WTC11 (cell line): ENCODE measurements around the gene RPTOR. TPM values are rescaled to one million over a fixed set of nuclear protein-coding genes. Genes with fewer than 3 reads are reported as not detected.

Experiments used
- ATAC-seq: fragments of 200-7000 bp; cut with Tn5 transposase; 2 replicates; pipeline ENCODE4 v1.10.0; 2021; ENCODE audit warnings: mild to moderate bottlenecking, moderate library complexity
- CTCF ChIA-PET: fragments of 300-600 bp; sonication (Branson Sonifier 250); formaldehyde crosslinking; loops from one replicate; lab custom pipeline; 2021; ENCODE audit warnings: antibody characterized with exemption; lab: Charles Lee
- POLR2A ChIA-PET: fragments of 350-600 bp; sonication (Branson Sonifier 250); formaldehyde crosslinking; loops from one replicate; lab custom pipeline; 2021; ENCODE audit warnings: antibody characterized with exemption; lab: Charles Lee
- DNase-seq: peaks from one replicate; pipeline ENCODE4 v3.0.0; 2021; ENCODE audit warnings: low spot score
- H3K27ac Mint-ChIP-seq: 2 replicates; pipeline ENCODE4 v1.8.0; 2021; ENCODE audit warnings: mixed read lengths
- H3K27me3 Mint-ChIP-seq: 2 replicates; pipeline ENCODE4 v1.8.0; 2021; ENCODE audit warnings: low read depth, mild to moderate bottlenecking, moderate library complexity, mixed read lengths
- H3K36me3 Mint-ChIP-seq: 2 replicates; pipeline ENCODE4 v1.8.0; 2021; ENCODE audit warnings: mixed read lengths
- H3K4me1 Mint-ChIP-seq: 2 replicates; pipeline ENCODE4 v1.8.0; 2022; ENCODE audit warnings: mixed read lengths
- H3K4me3 Mint-ChIP-seq: 2 replicates; pipeline ENCODE4 v1.8.0; 2021; ENCODE audit warnings: mild to moderate bottlenecking, moderate library complexity, mixed read lengths
- H3K9me3 Mint-ChIP-seq: 2 replicates; pipeline ENCODE4 v1.8.0; 2021; ENCODE audit warnings: mixed read lengths
- ATF3 ChIP-seq: sonication (generic); formaldehyde crosslinking; conservative IDR thresholded peaks from 2 replicates; pipeline ENCODE4 v1.8.1; 2022; ENCODE audit warnings: mild to moderate bottlenecking, missing genetic modification reagents
- ELF4 ChIP-seq: sonication (generic); formaldehyde crosslinking; IDR thresholded peaks from 2 replicates; pipeline ENCODE4 v1.8.1; 2022; ENCODE audit warnings: low read depth, mild to moderate bottlenecking, moderate library complexity, missing genetic modification reagents
- FOXJ3 ChIP-seq: sonication (generic); formaldehyde crosslinking; IDR thresholded peaks from 2 replicates; pipeline ENCODE4 v1.9.0; 2021; ENCODE audit warnings: missing genetic modification reagents, mild to moderate bottlenecking, borderline replicate concordance
- FOXP4 ChIP-seq: sonication (generic); formaldehyde crosslinking; IDR thresholded peaks from 2 replicates; pipeline ENCODE4 v1.8.0; 2022; ENCODE audit warnings: mild to moderate bottlenecking, missing genetic modification reagents
- GRHL2 ChIP-seq: fragments of 250-450 bp; sonication (Bioruptor Pico); IDR thresholded peaks from 2 replicates; pipeline ENCODE4 v1.8.0; 2022; ENCODE audit warnings: mild to moderate bottlenecking, moderate library complexity; ENCODE audit not compliant: insufficient replicate concordance, severe bottlenecking
- GTF2I ChIP-seq: fragments of 250-450 bp; sonication (Bioruptor Pico); conservative IDR thresholded peaks from 2 replicates; pipeline ENCODE4 v1.4.0; 2021; ENCODE audit warnings: mild to moderate bottlenecking
- HMGA2 ChIP-seq: fragments of 250-450 bp; sonication (Bioruptor Pico); IDR thresholded peaks from 2 replicates; pipeline ENCODE4 v1.4.0; 2021; ENCODE audit warnings: mild to moderate bottlenecking, moderate library complexity
- IRF2 ChIP-seq: sonication (generic); formaldehyde crosslinking; IDR thresholded peaks from 2 replicates; pipeline ENCODE4 v1.8.0; 2022; ENCODE audit warnings: low read depth, missing genetic modification reagents, borderline replicate concordance
- MXD4 ChIP-seq: fragments of 250-450 bp; sonication (Bioruptor Pico); IDR thresholded peaks from 2 replicates; pipeline ENCODE4 v1.8.0; 2021; ENCODE audit warnings: mild to moderate bottlenecking, moderate library complexity, borderline replicate concordance
- NR3C1 ChIP-seq: sonication (generic); formaldehyde crosslinking; conservative IDR thresholded peaks from 2 replicates; pipeline ENCODE4 v1.8.1; 2023; ENCODE audit warnings: low read depth, mild to moderate bottlenecking, missing genetic modification reagents
- OVOL2 ChIP-seq: fragments of 250-450 bp; sonication (Bioruptor Pico); IDR thresholded peaks from 2 replicates; pipeline ENCODE4 v1.9.0; 2021; ENCODE audit warnings: mild to moderate bottlenecking, borderline replicate concordance
- PRRX2 ChIP-seq: fragments of 250-450 bp; sonication (Bioruptor Pico); IDR thresholded peaks from 2 replicates; pipeline ENCODE4 v1.8.0; 2021; ENCODE audit warnings: mild to moderate bottlenecking
- SOX15 ChIP-seq: fragments of 250-450 bp; sonication (Bioruptor Pico); IDR thresholded peaks from 2 replicates; pipeline ENCODE4 v1.9.0; 2021; ENCODE audit warnings: mild to moderate bottlenecking
- SP1 ChIP-seq: sonication (generic); formaldehyde crosslinking; conservative IDR thresholded peaks from 2 replicates; pipeline ENCODE4 v1.8.1; 2022; ENCODE audit warnings: missing genetic modification reagents
- TCF7 ChIP-seq: sonication (generic); formaldehyde crosslinking; IDR thresholded peaks from 2 replicates; pipeline ENCODE4 v1.8.0; 2022; ENCODE audit warnings: mild to moderate bottlenecking, low read depth, missing genetic modification reagents, moderate library complexity
- USF1 ChIP-seq: sonication (generic); formaldehyde crosslinking; IDR thresholded peaks from 2 replicates; pipeline ENCODE4 v1.8.0; 2022; ENCODE audit warnings: mild to moderate bottlenecking, missing genetic modification reagents
- USF2 ChIP-seq: sonication (generic); formaldehyde crosslinking; IDR thresholded peaks from 2 replicates; pipeline ENCODE4 v1.8.1; 2023; ENCODE audit warnings: mild to moderate bottlenecking, missing genetic modification reagents, moderate library complexity
- ZNF532 ChIP-seq: fragments of 250-450 bp; sonication (Bioruptor Pico); IDR thresholded peaks from 2 replicates; pipeline ENCODE4 v1.9.0; 2021; ENCODE audit warnings: mild to moderate bottlenecking, borderline replicate concordance
- ZNF671 ChIP-seq: fragments of 250-450 bp; sonication (Bioruptor Pico); IDR thresholded peaks from 2 replicates; pipeline ENCODE4 v1.8.0; 2021; ENCODE audit warnings: mild to moderate bottlenecking
- total RNA-seq: library from RNA; stranded (reverse); gene quantifications from 3 replicates; pipeline ENCODE4 v1.2.3, GENCODE V29; 2021
- TF ChIP-seq, protein P1 (sequence below): sonication (generic); formaldehyde crosslinking; IDR thresholded peaks from 2 replicates; pipeline ENCODE4 v1.8.1; 2023; ENCODE audit warnings: mild to moderate bottlenecking, missing genetic modification reagents, moderate library complexity
- TF ChIP-seq, protein P2 (sequence below): fragments of 250-450 bp; sonication (Bioruptor Pico); IDR thresholded peaks from 2 replicates; pipeline ENCODE4 v1.9.0; 2021; ENCODE audit warnings: mild to moderate bottlenecking
- TF ChIP-seq, protein P3 (sequence below): sonication (generic); formaldehyde crosslinking; IDR thresholded peaks from 2 replicates; pipeline ENCODE4 v1.8.0; 2023; ENCODE audit warnings: missing genetic modification reagents
- TF ChIP-seq, protein P4 (sequence below): sonication (generic); formaldehyde crosslinking; IDR thresholded peaks from 2 replicates; pipeline ENCODE4 v1.8.1; 2023; ENCODE audit warnings: mild to moderate bottlenecking, missing genetic modification reagents

RPTOR gene
- total RNA-seq, 1 experiment from 2014 or later = 41.0 TPM

- TF ChIP-seq, protein P1, sequence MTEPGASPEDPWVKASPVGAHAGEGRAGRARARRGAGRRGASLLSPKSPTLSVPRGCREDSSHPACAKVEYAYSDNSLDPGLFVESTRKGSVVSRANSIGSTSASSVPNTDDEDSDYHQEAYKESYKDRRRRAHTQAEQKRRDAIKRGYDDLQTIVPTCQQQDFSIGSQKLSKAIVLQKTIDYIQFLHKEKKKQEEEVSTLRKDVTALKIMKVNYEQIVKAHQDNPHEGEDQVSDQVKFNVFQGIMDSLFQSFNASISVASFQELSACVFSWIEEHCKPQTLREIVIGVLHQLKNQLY = no peak
- TF ChIP-seq PRRX2 (CRISPR knock-in tag) = no peak
- TF ChIP-seq, protein P2, sequence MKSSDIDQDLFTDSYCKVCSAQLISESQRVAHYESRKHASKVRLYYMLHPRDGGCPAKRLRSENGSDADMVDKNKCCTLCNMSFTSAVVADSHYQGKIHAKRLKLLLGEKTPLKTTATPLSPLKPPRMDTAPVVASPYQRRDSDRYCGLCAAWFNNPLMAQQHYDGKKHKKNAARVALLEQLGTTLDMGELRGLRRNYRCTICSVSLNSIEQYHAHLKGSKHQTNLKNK (CRISPR knock-in tag) = no peak
- no peak for TF ChIP-seq FOXJ3
- no peak for TF ChIP-seq HMGA2 (CRISPR knock-in tag)
Observed at GRCh38 chr17:80599546-80600305, 55.1 kb downstream of the RPTOR start (continued).

GRCh38 chr17:80601146-80601545 lies 56.5 kb downstream of the RPTOR start:
- TF ChIP-seq ELF4 (CRISPR knock-in tag) (no peak), PRRX2 (CRISPR knock-in tag) (no peak), USF1 (no peak), ZNF532 (no peak), ZNF671 (no peak), IRF2 (CRISPR knock-in tag) (no peak), GTF2I (no peak), NR3C1 (CRISPR knock-in tag) (no peak), TCF7 (CRISPR knock-in tag) (no peak), SOX15 (CRISPR knock-in tag) (no peak), FOXP4 (CRISPR knock-in tag) (no peak), OVOL2 (CRISPR knock-in tag) (no peak), USF2 (no peak), GRHL2 (CRISPR knock-in tag) (no peak), MXD4 (CRISPR knock-in tag) (no peak), SP1 (CRISPR knock-in tag) (no peak), ATF3 (CRISPR knock-in tag) (no peak)
- TF ChIP-seq, protein P3, sequence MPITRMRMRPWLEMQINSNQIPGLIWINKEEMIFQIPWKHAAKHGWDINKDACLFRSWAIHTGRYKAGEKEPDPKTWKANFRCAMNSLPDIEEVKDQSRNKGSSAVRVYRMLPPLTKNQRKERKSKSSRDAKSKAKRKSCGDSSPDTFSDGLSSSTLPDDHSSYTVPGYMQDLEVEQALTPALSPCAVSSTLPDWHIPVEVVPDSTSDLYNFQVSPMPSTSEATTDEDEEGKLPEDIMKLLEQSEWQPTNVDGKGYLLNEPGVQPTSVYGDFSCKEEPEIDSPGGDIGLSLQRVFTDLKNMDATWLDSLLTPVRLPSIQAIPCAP (CRISPR knock-in tag) = no peak
- TF ChIP-seq, protein P4, sequence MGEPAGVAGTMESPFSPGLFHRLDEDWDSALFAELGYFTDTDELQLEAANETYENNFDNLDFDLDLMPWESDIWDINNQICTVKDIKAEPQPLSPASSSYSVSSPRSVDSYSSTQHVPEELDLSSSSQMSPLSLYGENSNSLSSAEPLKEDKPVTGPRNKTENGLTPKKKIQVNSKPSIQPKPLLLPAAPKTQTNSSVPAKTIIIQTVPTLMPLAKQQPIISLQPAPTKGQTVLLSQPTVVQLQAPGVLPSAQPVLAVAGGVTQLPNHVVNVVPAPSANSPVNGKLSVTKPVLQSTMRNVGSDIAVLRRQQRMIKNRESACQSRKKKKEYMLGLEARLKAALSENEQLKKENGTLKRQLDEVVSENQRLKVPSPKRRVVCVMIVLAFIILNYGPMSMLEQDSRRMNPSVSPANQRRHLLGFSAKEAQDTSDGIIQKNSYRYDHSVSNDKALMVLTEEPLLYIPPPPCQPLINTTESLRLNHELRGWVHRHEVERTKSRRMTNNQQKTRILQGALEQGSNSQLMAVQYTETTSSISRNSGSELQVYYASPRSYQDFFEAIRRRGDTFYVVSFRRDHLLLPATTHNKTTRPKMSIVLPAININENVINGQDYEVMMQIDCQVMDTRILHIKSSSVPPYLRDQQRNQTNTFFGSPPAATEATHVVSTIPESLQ (CRISPR knock-in tag) = no peak
- no peak for ATAC-seq
- DNase-seq = no peak
- no peak overlapping the region for H3K27ac Mint-ChIP-seq
- peaks cover 7% of the 10 kb centered on the region for H3K9me3 Mint-ChIP-seq
- H3K36me3 Mint-ChIP-seq = peaks cover 12% of the 10 kb centered on the region
- POLR2A ChIA-PET = no interaction called here
- peaks cover 18% of the 10 kb centered on the region for H3K4me1 Mint-ChIP-seq
- CTCF ChIA-PET = no interaction called here
- H3K4me3 Mint-ChIP-seq = no peak overlapping the region
- H3K27me3 Mint-ChIP-seq = no peaks in the 10 kb centered on the region
